Spleen (tissue), 7 donors: ENCODE measurements around the gene FAM234B.

Experiments used
- CTCF ChIP-seq, 11 experiments: fragments of 200-600 bp in 7 of 11; fragments of 450-650 bp in 4 of 11; sonication (generic) in 4 of 11; IDR thresholded peaks in 8 of 11; conservative IDR thresholded peaks in 3 of 11; 1 replicate in 7 of 11; 2 replicates in 4 of 11; pipeline versions ENCODE4 v1.4.0 to v1.8.0; 2016 to 2021; ENCODE audit warnings: antibody characterized with exemption in 11 of 11, inconsistent platforms in 4 of 11, mild to moderate bottlenecking in 1 of 11
- POLR2A ChIP-seq, 3 donors: fragments of 450-650 bp; IDR thresholded peaks; one replicate each; pipeline ENCODE4 v1.5.1; 2017; ENCODE audit warnings: antibody characterized with exemption in 3 of 3, mild to moderate bottlenecking in 1 of 3
- POLR2AphosphoS5 ChIP-seq, 3 donors: sonication (generic); formaldehyde crosslinking; IDR thresholded peaks; one replicate each; pipeline ENCODE4 v1.5.1; 2017; ENCODE audit warnings: antibody characterized with exemption in 3 of 3
- donor health status: DM: no; HTN: no; CAD: no; lungs with moderate emphysema.
- donor health status: DM: no; HTN: no; CAD: no.
- donor health status: DM: no; HTN: no; CAD: no.

DNA sequence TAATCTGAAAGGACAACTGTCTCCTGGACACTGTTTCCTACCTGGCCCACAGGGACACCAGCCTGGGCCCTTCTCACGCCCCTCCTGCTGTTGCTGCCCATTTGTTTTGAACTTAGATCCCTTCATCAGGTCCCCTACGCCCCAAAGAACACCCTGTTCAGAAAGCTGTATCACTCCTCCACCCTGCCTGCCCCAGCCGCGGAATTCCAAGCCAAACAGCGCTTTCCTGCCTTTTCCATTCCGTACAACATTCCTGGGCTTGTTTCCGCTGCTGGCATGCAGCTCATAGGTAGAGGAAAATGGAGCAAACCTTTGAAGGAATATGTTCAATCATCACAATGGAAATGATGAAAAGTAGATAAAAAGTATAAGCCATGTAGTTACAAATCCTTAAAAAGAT is 72.1 kb downstream of the FAM234B start:
- TF ChIP-seq CTCF (IDR thresholded peaks at IDR 0.05 in 8 of 11, conservative IDR thresholded peaks at IDR 0.05 in 3 of 11) (no peak), POLR2AphosphoS5 (IDR thresholded peaks at IDR 0.05) (no peak), POLR2A (IDR thresholded peaks at IDR 0.05) (no peak)
